Stimulated activated naive CD8-positive, alpha-beta T cell treated with anti-CD3 and anti-CD28 coated beads, Interleukin-15, Interleukin-2, amounts not matched to agents 100 ng/mL and 50 ng/mL, for 24 hours (primary cell): ENCODE results near the gene TREM2.

Source experiments
- H3K27ac Mint-ChIP-seq: one replicate; pipeline ENCODE4 v1.8.0; 2021; ENCODE audit warnings: mild to moderate bottlenecking, mixed read lengths
- H3K27me3 Mint-ChIP-seq: one replicate; pipeline ENCODE4 v1.8.0; 2021; ENCODE audit warnings: mixed read lengths
- H3K36me3 Mint-ChIP-seq: one replicate; pipeline ENCODE4 v1.8.0; 2021; ENCODE audit warnings: low read depth, mixed read lengths
- H3K4me1 Mint-ChIP-seq: one replicate; pipeline ENCODE4 v1.8.0; 2021; ENCODE audit warnings: low read depth, mixed read lengths
- H3K4me3 Mint-ChIP-seq: one replicate; pipeline ENCODE4 v1.8.0; 2021; ENCODE audit warnings: mild to moderate bottlenecking, mixed read lengths
- H3K9me3 Mint-ChIP-seq: one replicate; pipeline ENCODE4 v1.8.0; 2021; ENCODE audit warnings: mixed read lengths

The TREM2 gene

GRCh38 chr6:41162687-41163418 lies at the start of gene TREM2:
Gene TREM2 (minus strand): TSS chr6:41163116. CDS start chr6:41163082, 34 bp downstream.
- Mint-ChIP-seq H3K4me3 (no peak within 1 kb of the TSS), H3K4me1 (no peaks in the 10 kb centered on the region), H3K27me3 (peaks cover 3% of the 10 kb centered on the region), H3K27ac (no peak within 1 kb of the TSS), H3K36me3 (no peaks in the 10 kb centered on the region), H3K9me3 (no peaks in the 10 kb centered on the region)

GRCh38 chr6:41209547-41210320 lies 46.8 kb upstream of the TREM2 start:
- Mint-ChIP-seq H3K36me3 (peaks cover 4% of the 10 kb centered on the region), H3K4me3 (no peak overlapping the region), H3K4me1 (peaks cover 28% of the 10 kb centered on the region), H3K9me3 (peaks cover 7% of the 10 kb centered on the region), H3K27ac (no peak overlapping the region), H3K27me3 (no peaks in the 10 kb centered on the region)

- Mint-ChIP-seq H3K27ac (no peak overlapping the region), H3K4me3 (no peak overlapping the region), H3K27me3 (no peaks in the 10 kb centered on the region)
Measured at GRCh38 chr6:41208439-41209106, 45.7 kb upstream of the TREM2 start.

GRCh38 chr6:41204156-41204555 lies 41.2 kb upstream of the TREM2 start:
- H3K27ac Mint-ChIP-seq: no peak overlapping the region

More at GRCh38 chr6:41208439-41209106, 45.7 kb upstream of the TREM2 start:
- Mint-ChIP-seq H3K4me1 (peaks cover 28% of the 10 kb centered on the region), H3K36me3 (peaks cover 4% of the 10 kb centered on the region), H3K9me3 (no peaks in the 10 kb centered on the region)

GRCh38 chr6:41201764-41202173 lies 38.9 kb upstream of the TREM2 start:
- no peaks in the 10 kb centered on the region for H3K36me3 Mint-ChIP-seq
- no peaks in the 10 kb centered on the region for H3K9me3 Mint-ChIP-seq
- peaks cover 53% of the 10 kb centered on the region for H3K4me1 Mint-ChIP-seq
- H3K27me3 Mint-ChIP-seq: no peaks in the 10 kb centered on the region
- peak overlapping the region; percentile 89 for H3K27ac Mint-ChIP-seq
- H3K4me3 Mint-ChIP-seq: peak overlapping the region; percentile 59

More at GRCh38 chr6:41204156-41204555, 41.2 kb upstream of the TREM2 start:
- H3K4me3 Mint-ChIP-seq: no peak overlapping the region
- no peaks in the 10 kb centered on the region for H3K9me3 Mint-ChIP-seq
- peaks cover 4% of the 10 kb centered on the region for H3K36me3 Mint-ChIP-seq
- peaks cover 51% of the 10 kb centered on the region for H3K4me1 Mint-ChIP-seq
- no peaks in the 10 kb centered on the region for H3K27me3 Mint-ChIP-seq

- Mint-ChIP-seq H3K4me1 (peaks cover 53% of the 10 kb centered on the region), H3K4me3 (peak within 1 kb of the TSS; percentile 59), H3K27me3 (no peaks in the 10 kb centered on the region), H3K9me3 (no peaks in the 10 kb centered on the region), H3K27ac (peak within 1 kb of the TSS; percentile 89), H3K36me3 (no peaks in the 10 kb centered on the region)
Measured at GRCh38 chr6:41200901-41201763, 38.2 kb upstream of the TREM2 start, which contains the start of gene TREML2. Gene TREML2 (minus strand): TSS chr6:41201149. CDS start chr6:41201008, 141 bp downstream.

- H3K4me1 Mint-ChIP-seq: peaks cover 53% of the 10 kb centered on the region
- peak overlapping the region; percentile 59 for H3K4me3 Mint-ChIP-seq
- H3K27me3 Mint-ChIP-seq: no peaks in the 10 kb centered on the region
- no peaks in the 10 kb centered on the region for H3K36me3 Mint-ChIP-seq
- no peaks in the 10 kb centered on the region for H3K9me3 Mint-ChIP-seq
- peak overlapping the region; percentile 89 for H3K27ac Mint-ChIP-seq
Measured at GRCh38 chr6:41200296-41200900, 37.5 kb upstream of the TREM2 start.

GRCh38 chr6:41199552-41200246 lies 36.8 kb upstream of the TREM2 start:
- Mint-ChIP-seq H3K27ac (peak overlapping the region; percentile 89), H3K36me3 (no peaks in the 10 kb centered on the region), H3K4me1 (peaks cover 53% of the 10 kb centered on the region), H3K4me3 (peak overlapping the region; percentile 59), H3K27me3 (no peaks in the 10 kb centered on the region), H3K9me3 (no peaks in the 10 kb centered on the region)

- H3K27ac Mint-ChIP-seq: peak overlapping the region; percentile 10
- H3K9me3 Mint-ChIP-seq: no peaks in the 10 kb centered on the region
- H3K27me3 Mint-ChIP-seq: no peaks in the 10 kb centered on the region
- no peaks in the 10 kb centered on the region for H3K36me3 Mint-ChIP-seq
- H3K4me3 Mint-ChIP-seq: no peak overlapping the region
- peaks cover 50% of the 10 kb centered on the region for H3K4me1 Mint-ChIP-seq
Measured at GRCh38 chr6:41197234-41197633, 34.3 kb upstream of the TREM2 start.

GRCh38 chr6:41194386-41194785 lies 31.5 kb upstream of the TREM2 start:
- no peak overlapping the region for H3K27ac Mint-ChIP-seq
- H3K4me3 Mint-ChIP-seq: no peak overlapping the region
- H3K36me3 Mint-ChIP-seq: no peaks in the 10 kb centered on the region
- no peaks in the 10 kb centered on the region for H3K9me3 Mint-ChIP-seq
- H3K27me3 Mint-ChIP-seq: no peaks in the 10 kb centered on the region
- H3K4me1 Mint-ChIP-seq: peaks cover 21% of the 10 kb centered on the region

- H3K9me3 Mint-ChIP-seq: no peaks in the 10 kb centered on the region
- H3K27me3 Mint-ChIP-seq: no peaks in the 10 kb centered on the region
- no peaks in the 10 kb centered on the region for H3K36me3 Mint-ChIP-seq
- H3K4me3 Mint-ChIP-seq: no peak overlapping the region
- no peak overlapping the region for H3K27ac Mint-ChIP-seq
- H3K4me1 Mint-ChIP-seq: peaks cover 16% of the 10 kb centered on the region
Measured at GRCh38 chr6:41193884-41194283, 31.0 kb upstream of the TREM2 start.

GRCh38 chr6:41193171-41193734 lies 30.3 kb upstream of the TREM2 start:
- no peaks in the 10 kb centered on the region for H3K27me3 Mint-ChIP-seq
- H3K9me3 Mint-ChIP-seq: no peaks in the 10 kb centered on the region
- peaks cover 10% of the 10 kb centered on the region for H3K4me1 Mint-ChIP-seq
- H3K4me3 Mint-ChIP-seq: no peak overlapping the region
- no peaks in the 10 kb centered on the region for H3K36me3 Mint-ChIP-seq
- H3K27ac Mint-ChIP-seq: no peak overlapping the region

- Mint-ChIP-seq H3K27me3 (no peaks in the 10 kb centered on the region), H3K4me3 (no peak overlapping the region), H3K4me1 (peaks cover 6% of the 10 kb centered on the region), H3K27ac (no peak overlapping the region), H3K9me3 (no peaks in the 10 kb centered on the region), H3K36me3 (no peaks in the 10 kb centered on the region)
Measured at GRCh38 chr6:41191569-41191968, 28.7 kb upstream of the TREM2 start.
